Measurements from ENCODE around the gene BMAL1. TPM values are rescaled to one million over a fixed set of nuclear protein-coding genes. Genes with fewer than 3 reads are reported as not detected.

BMAL1 gene
- total and polyA plus RNA-seq, 5 experiments from 2014 or later: 9.6 to 93.8 (median 14.0) TPM

DNA sequence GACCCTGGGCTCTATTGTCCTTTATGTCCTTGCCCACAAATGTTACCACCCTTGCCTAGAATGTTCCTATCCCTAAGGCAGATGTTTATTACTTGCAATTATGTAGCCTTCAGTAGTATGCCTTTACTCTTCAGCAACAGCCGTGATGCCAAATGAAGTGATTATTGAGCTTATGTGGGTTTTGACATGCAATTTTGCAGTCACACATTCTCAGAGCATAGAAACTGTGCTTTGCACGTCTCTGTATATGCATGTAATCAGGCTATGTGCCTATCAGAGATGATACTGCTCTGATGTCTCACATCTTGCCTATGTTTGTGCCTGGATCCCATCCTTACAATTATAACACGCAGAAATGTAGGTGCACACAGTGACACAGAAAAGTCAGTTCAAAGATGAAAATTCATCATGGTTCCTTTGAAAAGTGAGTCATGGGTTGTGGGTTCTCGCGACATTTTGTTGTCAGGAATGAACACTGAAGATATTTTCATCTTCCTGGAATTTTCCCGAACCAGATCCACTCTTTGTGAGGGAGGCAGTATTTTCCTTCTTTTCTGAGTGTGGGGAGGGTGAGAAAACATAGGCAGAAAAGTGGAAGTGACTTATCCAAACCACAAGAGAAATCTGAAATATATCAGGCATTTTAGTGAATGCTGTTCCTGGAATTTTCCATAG is 81.1 kb downstream of the BMAL1 start:
- DNase-seq (no peak), ATAC-seq (no peak)
- H3K4me1 Mint-ChIP-seq: no peaks in the 10 kb centered on the region
- H3K9me3 Mint-ChIP-seq: no peaks in the 10 kb centered on the region
- H3K27me3 Mint-ChIP-seq: no peaks in the 10 kb centered on the region
- H3K4me3 Mint-ChIP-seq: no peak overlapping the region
- peaks cover 0 to 86% (median 22%) of the 10 kb centered on the region in 3 donors for H3K36me3 Mint-ChIP-seq
- POLR2A ChIA-PET: no interaction called here
- H3K27ac Mint-ChIP-seq: no peak overlapping the region

DNA sequence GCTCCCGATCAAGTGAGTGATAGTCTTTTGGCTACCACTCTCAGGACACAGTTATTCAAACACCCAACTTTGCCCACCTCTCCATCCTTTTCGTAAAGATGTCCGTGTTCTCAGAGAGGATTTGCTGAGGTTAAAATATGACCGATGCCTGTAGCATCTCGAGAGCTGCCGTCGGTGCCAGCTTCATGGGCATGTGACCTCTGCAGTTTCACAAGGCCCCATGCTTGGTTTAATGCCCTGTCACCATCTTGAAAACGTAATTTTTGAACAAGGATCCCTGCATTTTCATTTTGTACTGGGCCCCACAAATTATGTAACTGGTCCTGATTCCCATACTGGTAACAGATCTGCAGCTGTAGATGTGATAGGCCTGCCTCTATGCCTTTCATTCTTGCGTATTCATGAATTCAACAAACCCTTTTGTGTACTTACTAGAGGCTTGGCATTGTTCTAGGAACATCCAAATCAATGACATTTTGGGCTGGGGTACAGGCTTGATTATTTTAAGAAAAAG is 85.1 kb downstream of the BMAL1 start:
- H3K4me1 Mint-ChIP-seq: no peaks in the 10 kb centered on the region
- no peaks in the 10 kb centered on the region for H3K9me3 Mint-ChIP-seq
- peaks cover 0 to 92% (median 15%) of the 10 kb centered on the region in 3 donors for H3K36me3 Mint-ChIP-seq
- POLR2A ChIA-PET: interaction anchor here (0.6 kb wide), 1 partner anchor 396 kb away, joined by 4 read pairs; no protein-coding TSS in a partner anchor
- H3K27ac Mint-ChIP-seq: no peak overlapping the region
- H3K4me3 Mint-ChIP-seq: no peak overlapping the region
- ATAC-seq (no peak), DNase-seq (no peak)
- H3K27me3 Mint-ChIP-seq: no peaks in the 10 kb centered on the region

DNA sequence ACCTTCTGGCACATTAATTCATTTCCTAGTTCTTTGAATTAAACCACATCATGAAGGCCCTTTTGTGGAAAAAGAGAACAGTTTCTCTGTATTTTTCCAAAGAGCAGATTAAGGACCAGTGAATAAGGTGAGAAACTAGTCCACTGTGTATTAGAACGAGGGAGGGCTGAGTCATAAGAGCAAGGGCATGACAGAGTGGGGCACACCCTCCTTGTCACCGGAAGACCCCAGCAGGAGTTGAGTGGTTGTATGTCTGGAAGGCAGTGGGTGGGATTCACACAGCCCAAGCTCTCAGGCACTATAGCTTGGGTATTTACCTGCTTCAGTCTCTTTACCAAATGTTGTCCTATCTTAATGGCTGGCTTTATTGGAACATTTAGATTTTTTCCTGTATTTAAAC is 86.8 kb downstream of the BMAL1 start:
- Mint-ChIP-seq H3K27me3 (no peaks in the 10 kb centered on the region), H3K36me3 (peaks cover 0 to 87% (median 13%) of the 10 kb centered on the region in 3 donors), H3K4me3 (no peak overlapping the region), H3K27ac (peak overlapping the region in 4 of 10 donors; percentile 4 to 84 (median 40)), H3K9me3 (no peaks in the 10 kb centered on the region), H3K4me1 (no peaks in the 10 kb centered on the region)
- DNase-seq: no peak
- POLR2A ChIA-PET: interaction anchor here (0.6 kb wide), 1 partner anchor 115 kb away, joined by 4 read pairs; no protein-coding TSS in a partner anchor
- no peak for ATAC-seq

DNA sequence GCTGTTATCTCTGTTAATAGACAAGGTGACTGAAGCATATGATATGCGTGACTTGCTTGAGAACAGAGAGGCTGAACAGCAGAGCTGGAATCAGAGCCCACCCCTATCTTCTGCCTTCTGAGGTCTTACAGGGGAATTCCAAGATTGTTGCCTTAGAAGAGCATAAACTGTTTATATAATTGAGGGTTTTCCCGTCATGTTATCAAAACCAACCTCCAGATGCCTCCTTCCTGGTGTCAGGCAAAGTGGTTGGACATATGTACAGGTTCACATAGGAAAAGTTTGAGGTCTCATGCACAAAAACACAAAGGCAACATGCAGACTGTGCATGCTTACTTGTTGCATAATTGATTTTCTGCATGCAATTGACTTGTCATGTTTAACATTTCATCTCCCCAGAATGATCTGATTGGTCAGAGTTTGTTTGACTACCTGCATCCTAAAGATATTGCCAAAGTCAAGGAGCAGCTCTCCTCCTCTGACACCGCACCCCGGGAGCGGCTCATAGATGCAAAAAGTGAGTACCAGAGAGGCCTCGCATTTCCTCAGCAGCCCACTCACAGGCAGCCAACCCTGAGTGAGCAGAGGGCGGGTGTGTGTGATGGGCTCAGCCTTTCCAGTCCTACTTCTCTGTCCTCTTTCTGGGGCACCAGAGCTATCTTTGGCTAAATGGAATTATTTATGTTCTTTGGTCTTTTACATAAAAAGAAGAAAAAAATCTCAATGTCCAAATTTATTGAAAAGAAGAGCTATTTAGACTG is 88.9 kb downstream of the BMAL1 start:
- POLR2A ChIA-PET: no interaction called here
- no peak overlapping the region for H3K27ac Mint-ChIP-seq
- H3K36me3 Mint-ChIP-seq: peaks cover 0 to 67% (median 11%) of the 10 kb centered on the region in 3 donors

DNA sequence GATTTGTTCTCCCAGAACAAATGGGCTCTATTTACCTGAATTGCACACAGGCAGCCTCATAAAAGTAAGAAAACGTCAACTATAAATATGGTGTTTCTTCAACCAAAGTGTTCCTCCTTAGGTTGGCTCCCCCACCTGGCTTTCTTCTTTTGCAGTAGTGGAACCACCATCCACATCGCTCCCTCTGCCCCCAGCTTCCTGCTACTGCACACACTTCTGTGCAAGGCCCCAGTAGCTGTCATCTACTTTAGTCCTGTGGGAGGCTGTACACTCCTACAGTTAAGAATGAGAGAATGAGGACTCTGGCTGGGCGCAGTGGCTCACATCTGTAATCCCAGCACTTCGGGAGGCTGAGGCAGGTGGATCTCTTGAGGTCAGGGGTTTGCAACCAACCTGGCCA is 89.5 kb downstream of the BMAL1 start:
- H3K36me3 Mint-ChIP-seq: peaks cover 0 to 60% (median 10%) of the 10 kb centered on the region in 3 donors
- POLR2A ChIA-PET: no interaction called here
- ATAC-seq (no peak), DNase-seq (no peak)
- peak overlapping the region in 2 of 10 donors; percentile 25 to 30 for H3K27ac Mint-ChIP-seq
- no peaks in the 10 kb centered on the region for H3K9me3 Mint-ChIP-seq
- H3K4me3 Mint-ChIP-seq: no peak overlapping the region
- no peaks in the 10 kb centered on the region for H3K27me3 Mint-ChIP-seq
- no peaks in the 10 kb centered on the region for H3K4me1 Mint-ChIP-seq

More for the DNA sequence above, 88.9 kb downstream of the BMAL1 start:
- Mint-ChIP-seq H3K9me3 (no peaks in the 10 kb centered on the region), H3K27me3 (no peaks in the 10 kb centered on the region), H3K4me3 (no peak overlapping the region), H3K4me1 (no peaks in the 10 kb centered on the region)
- DNase-seq: no peak
- no peak for ATAC-seq

DNA sequence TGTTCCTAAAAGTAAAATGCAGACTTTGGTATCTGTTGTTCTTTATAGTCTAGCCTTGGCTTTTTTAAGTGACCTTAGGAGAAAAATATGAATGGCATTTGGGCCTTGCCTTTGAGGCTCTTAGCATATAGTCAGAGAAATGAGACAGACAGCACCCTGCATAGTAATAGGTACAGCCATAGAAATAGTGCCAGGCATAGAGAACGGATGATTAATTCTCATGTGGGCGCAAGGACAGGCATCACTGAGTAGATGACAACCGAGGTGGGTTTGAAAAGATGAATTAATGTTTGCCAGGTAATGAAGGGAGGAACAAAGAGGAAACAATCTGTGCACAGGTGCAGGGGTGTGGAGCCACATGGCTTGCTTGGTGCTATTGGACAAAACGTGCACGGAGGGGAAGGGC is 90.5 kb downstream of the BMAL1 start:
- Mint-ChIP-seq H3K36me3 (peaks cover 0 to 54% (median 8%) of the 10 kb centered on the region in 3 donors), H3K27me3 (no peaks in the 10 kb centered on the region), H3K9me3 (no peaks in the 10 kb centered on the region), H3K27ac (peak overlapping the region in 4 of 10 donors; percentile 6 to 67 (median 31)), H3K4me1 (no peaks in the 10 kb centered on the region), H3K4me3 (no peak overlapping the region)
- ATAC-seq: no peak
- POLR2A ChIA-PET: interaction anchor here (0.6 kb wide), 1 partner anchor 1799 kb away, joined by 4 read pairs; no protein-coding TSS in a partner anchor
- DNase-seq: no peak

DNA sequence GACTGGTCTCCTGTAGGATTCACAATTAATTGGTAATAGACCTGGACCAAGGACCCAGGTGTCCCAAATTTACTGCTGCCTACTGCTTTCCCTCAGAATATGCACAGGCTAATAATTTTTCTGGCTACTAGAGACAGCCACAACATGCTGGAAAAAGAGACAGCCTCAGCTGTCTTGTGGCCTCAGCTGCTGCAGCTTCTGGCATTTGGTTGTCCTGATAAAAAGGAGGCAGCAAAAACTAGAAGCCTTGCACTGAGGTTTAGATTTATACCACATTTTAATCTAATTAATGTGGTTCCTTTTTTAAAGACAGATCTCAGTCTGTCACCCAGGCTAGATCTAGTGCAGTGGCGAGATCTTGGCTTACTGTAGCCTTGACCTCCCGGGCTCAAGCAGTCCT is 95.6 kb downstream of the BMAL1 start:
- Mint-ChIP-seq H3K4me3 (no peak overlapping the region), H3K36me3 (peaks cover 0 to 31% (median 14%) of the 10 kb centered on the region in 3 donors), H3K9me3 (no peaks in the 10 kb centered on the region), H3K4me1 (peaks cover 0 to 6% (median 0%) of the 10 kb centered on the region in 4 donors), H3K27me3 (no peaks in the 10 kb centered on the region), H3K27ac (peak overlapping the region in 1 of 10 donors; percentile 73)
- ATAC-seq (no peak), DNase-seq (no peak)
- POLR2A ChIA-PET: no interaction called here

DNA sequence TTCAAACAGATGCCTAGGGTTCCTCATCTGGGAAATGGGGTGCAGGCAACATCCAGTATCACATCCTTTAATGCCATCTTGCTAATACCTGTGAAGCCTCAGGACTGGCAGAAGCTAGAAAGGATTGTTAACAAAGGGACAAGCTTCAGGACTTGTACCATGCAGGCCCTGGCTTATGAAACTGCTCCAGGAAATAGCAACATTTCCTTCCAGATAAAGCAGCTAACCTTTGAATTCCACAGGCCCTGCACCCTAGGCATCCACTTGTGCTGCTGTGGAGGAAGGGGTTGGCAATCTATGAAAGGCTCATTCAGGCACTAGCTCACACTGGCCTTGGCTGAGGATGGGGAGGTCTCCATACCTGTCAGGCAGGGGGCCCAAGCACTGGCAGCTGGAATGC is 98.2 kb downstream of the BMAL1 start:
- no peak for DNase-seq
- Mint-ChIP-seq H3K4me3 (no peak overlapping the region), H3K36me3 (peaks cover 0 to 44% (median 19%) of the 10 kb centered on the region in 3 donors), H3K27me3 (no peaks in the 10 kb centered on the region), H3K27ac (peak overlapping the region in 3 of 10 donors; percentile 20 to 81 (median 58)), H3K4me1 (peaks cover 0 to 6% (median 0%) of the 10 kb centered on the region in 4 donors), H3K9me3 (no peaks in the 10 kb centered on the region)
- POLR2A ChIA-PET: no interaction called here
- ATAC-seq: no peak

DNA sequence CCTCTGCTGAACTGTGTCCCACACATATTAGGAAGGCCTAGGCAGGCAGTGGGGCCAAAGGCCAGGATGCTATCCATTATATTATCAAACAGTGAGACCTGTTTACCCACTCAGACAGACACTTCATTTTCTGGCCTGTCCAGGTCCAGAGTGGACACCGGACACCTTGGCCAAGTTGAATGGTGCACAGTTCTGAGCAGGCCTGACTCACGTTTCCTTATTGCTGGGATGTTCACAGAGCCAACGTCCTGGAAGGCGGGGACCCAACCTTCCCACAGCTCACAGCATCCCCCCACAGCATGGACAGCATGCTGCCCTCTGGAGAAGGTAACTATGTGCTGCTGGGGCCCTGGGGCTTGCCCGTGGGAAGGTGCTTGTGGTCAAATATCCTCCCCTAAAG is 98.8 kb downstream of the BMAL1 start:
- Mint-ChIP-seq H3K4me1 (peaks cover 0 to 6% (median 0%) of the 10 kb centered on the region in 4 donors), H3K36me3 (peaks cover 0 to 50% (median 25%) of the 10 kb centered on the region in 3 donors), H3K27ac (peak overlapping the region in 3 of 10 donors; percentile 47 to 81 (median 58)), H3K27me3 (no peaks in the 10 kb centered on the region), H3K4me3 (no peak overlapping the region), H3K9me3 (no peaks in the 10 kb centered on the region)
- DNase-seq (no peak), ATAC-seq (no peak)
- POLR2A ChIA-PET: no interaction called here

DNA sequence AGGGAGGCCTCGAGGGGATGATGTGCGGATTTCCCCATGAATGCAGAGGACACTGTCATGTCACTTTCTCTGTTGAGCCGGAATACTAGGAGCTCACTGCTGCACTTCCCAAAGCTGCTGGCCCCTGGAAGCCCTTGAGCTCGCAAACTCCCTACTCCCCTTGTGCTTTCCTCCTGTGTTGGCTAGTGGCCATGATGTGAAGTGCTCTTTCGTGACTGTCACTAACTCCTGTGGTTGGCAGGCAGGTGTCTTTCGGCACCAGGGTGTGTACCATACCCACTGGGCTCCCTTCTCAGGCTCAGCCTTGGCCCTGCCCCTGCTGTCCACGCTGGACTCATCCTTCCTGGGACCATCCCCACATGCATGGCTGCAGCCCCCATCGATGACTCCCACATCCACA is 99.2 kb downstream of the BMAL1 start:
- POLR2A ChIA-PET: no interaction called here
- H3K27ac Mint-ChIP-seq: peak overlapping the region in 6 of 10 donors; percentile 12 to 76 (median 61)
- H3K4me1 Mint-ChIP-seq: peaks cover 0 to 6% (median 0%) of the 10 kb centered on the region in 4 donors
- no peak overlapping the region for H3K4me3 Mint-ChIP-seq
- no peaks in the 10 kb centered on the region for H3K27me3 Mint-ChIP-seq
- DNase-seq (no peak), ATAC-seq (no peak)
- no peaks in the 10 kb centered on the region for H3K9me3 Mint-ChIP-seq
- H3K36me3 Mint-ChIP-seq: peaks cover 0 to 54% (median 25%) of the 10 kb centered on the region in 3 donors

DNA sequence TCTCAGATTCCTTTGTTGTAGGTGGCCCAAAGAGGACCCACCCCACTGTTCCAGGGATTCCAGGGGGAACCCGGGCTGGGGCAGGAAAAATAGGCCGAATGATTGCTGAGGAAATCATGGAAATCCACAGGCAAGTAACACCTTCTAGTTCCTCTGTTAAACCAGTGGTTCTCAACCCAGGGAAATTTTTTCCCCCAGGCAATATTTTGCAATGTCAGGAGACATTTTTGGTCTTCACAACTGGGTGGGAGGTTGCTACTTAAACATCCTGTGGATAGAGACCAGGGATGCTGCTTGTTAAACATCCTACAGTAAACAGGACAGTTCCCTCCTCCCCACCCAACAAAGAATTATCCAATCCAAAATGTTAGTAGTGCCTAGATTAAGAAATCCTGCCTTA is 100.7 kb downstream of the BMAL1 start:
- peaks cover 0 to 69% (median 25%) of the 10 kb centered on the region in 3 donors for H3K36me3 Mint-ChIP-seq
- no peak overlapping the region for H3K4me3 Mint-ChIP-seq
- H3K27ac Mint-ChIP-seq: peak overlapping the region in 3 of 10 donors; percentile 3 to 40 (median 40)

DNA sequence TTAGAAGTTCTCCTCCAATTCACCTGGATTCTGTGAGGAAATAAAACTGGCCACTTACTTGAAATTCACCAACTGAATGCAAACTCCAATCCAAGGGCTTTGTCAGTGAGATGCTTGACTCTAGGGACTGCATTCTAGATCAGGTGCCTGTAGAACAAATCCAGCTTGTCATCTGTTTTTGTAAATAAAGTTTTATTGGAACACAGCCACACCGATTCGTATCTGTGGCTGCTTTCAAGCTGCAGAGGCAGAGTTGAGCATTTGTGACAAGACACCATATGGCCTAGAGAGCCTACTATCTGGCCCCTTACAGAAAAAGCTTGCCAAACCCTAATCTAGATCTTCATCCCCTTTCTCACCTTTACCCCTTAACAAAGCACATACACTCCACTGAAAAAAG is 103.1 kb downstream of the BMAL1 start:
- peaks cover 0 to 82% (median 18%) of the 10 kb centered on the region in 3 donors for H3K36me3 Mint-ChIP-seq
- H3K27me3 Mint-ChIP-seq: no peaks in the 10 kb centered on the region
- H3K9me3 Mint-ChIP-seq: no peaks in the 10 kb centered on the region
- no peak for DNase-seq
- peak overlapping the region in 3 of 10 donors; percentile 23 to 53 (median 26) for H3K27ac Mint-ChIP-seq
- no peak overlapping the region for H3K4me3 Mint-ChIP-seq
- POLR2A ChIA-PET: no interaction called here
- H3K4me1 Mint-ChIP-seq: peaks cover 0 to 8% (median 0%) of the 10 kb centered on the region in 4 donors
- ATAC-seq: no peak

More for the DNA sequence above, 100.7 kb downstream of the BMAL1 start:
- no peak for ATAC-seq
- H3K9me3 Mint-ChIP-seq: no peaks in the 10 kb centered on the region
- no peaks in the 10 kb centered on the region for H3K27me3 Mint-ChIP-seq
- POLR2A ChIA-PET: no interaction called here
- peaks cover 0 to 6% (median 0%) of the 10 kb centered on the region in 4 donors for H3K4me1 Mint-ChIP-seq
- DNase-seq: no peak

DNA sequence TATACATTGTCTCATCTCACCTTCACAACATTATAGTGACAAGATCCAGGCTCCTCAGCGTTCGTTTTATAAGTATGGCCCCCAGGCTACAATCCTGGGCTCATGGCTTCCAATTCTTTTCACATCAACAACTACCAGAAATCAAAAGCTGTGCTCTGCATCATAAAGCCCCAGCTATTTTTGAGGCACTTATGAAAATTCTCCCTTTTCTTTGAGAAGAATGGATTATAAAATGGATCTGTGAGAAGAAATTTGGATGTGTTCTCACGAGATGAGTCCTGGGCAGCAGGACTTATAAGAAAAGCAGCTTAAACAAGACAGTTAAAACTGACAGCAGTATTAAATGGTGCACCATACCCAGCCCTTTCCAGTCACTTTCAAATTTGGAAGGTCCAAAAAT is 105.2 kb downstream of the BMAL1 start:
- no peak for ATAC-seq
- POLR2A ChIA-PET: no interaction called here
- no peak for DNase-seq
- H3K36me3 Mint-ChIP-seq: peaks cover 0 to 75% (median 20%) of the 10 kb centered on the region in 3 donors
- no peak overlapping the region for H3K4me3 Mint-ChIP-seq
- H3K9me3 Mint-ChIP-seq: no peaks in the 10 kb centered on the region
- H3K27ac Mint-ChIP-seq: peak overlapping the region in 6 of 10 donors; percentile 9 to 57 (median 32)
- peaks cover 0 to 1% (median 0%) of the 10 kb centered on the region in 4 donors for H3K4me1 Mint-ChIP-seq
- H3K27me3 Mint-ChIP-seq: no peaks in the 10 kb centered on the region

Data from naive thymus-derived CD8-positive, alpha-beta T cell (primary cell).